Sigmoid colon (tissue), 4 donors: ENCODE data around the gene PSMD4.

Experiments used
- CTCF ChIP-seq, 4 experiments: fragments of 450-650 bp in 3 of 4; fragments of 200-600 bp in 1 of 4; IDR thresholded peaks; one replicate each; pipeline ENCODE4 v1.5.1; 2016 to 2019; ENCODE audit warnings: antibody characterized with exemption in 4 of 4, mild to moderate bottlenecking in 3 of 4, moderate library complexity in 2 of 4
- EP300 ChIP-seq, 4 donors: sonication (generic); formaldehyde crosslinking; IDR thresholded peaks; one replicate each; pipeline ENCODE4 v1.6.1; 2017; ENCODE audit warnings: antibody characterized with exemption in 4 of 4
- POLR2AphosphoS5 ChIP-seq, 4 donors: sonication (generic); formaldehyde crosslinking; IDR thresholded peaks; one replicate each; pipeline ENCODE4 v1.6.1; 2017; ENCODE audit warnings: antibody characterized with exemption in 4 of 4

- TF ChIP-seq POLR2AphosphoS5 (IDR thresholded peaks at IDR 0.05), result no peak
- TF ChIP-seq CTCF (IDR thresholded peaks at IDR 0.05), result no peak
- no peak for TF ChIP-seq EP300 (IDR thresholded peaks at IDR 0.05)
Measured at GRCh38 chr1:151266821-151267220, 12.3 kb downstream of the PSMD4 start.
